Measurements from ENCODE around the gene CDK18. TPM values are rescaled to one million over a fixed set of nuclear protein-coding genes. Genes with fewer than 3 reads are reported as not detected.

Gene CDK18
- polyA plus RNA-seq, 1 donor from 2014 or later = not detected

- H3K9me2 ChIP-seq (ENCODE audit: insufficient read depth, low read length) = no peaks in the 10 kb centered on the region
- peaks cover 11% of the 10 kb centered on the region for H3K27me3 ChIP-seq (ENCODE audit: insufficient read depth, low read depth, low read length)
- H3F3A ChIP-seq (ENCODE audit: insufficient read depth, low read length, poor library complexity, severe bottlenecking) = no peaks in the 10 kb centered on the region
- no peak overlapping the region for H2AFZ ChIP-seq (ENCODE audit: low read depth, low read length)
- no peaks in the 10 kb centered on the region for H3K36me3 ChIP-seq (ENCODE audit: insufficient read depth, low read length)
- H3K79me2 ChIP-seq (replicated peaks; ENCODE audit: insufficient read depth, low read length) = no peaks in the 10 kb centered on the region
- no peaks in the 10 kb centered on the region for H3K9me3 ChIP-seq (ENCODE audit: low read length)
- no peak overlapping the region for H3K9ac ChIP-seq (ENCODE audit: low read length)
- H3K4me3 ChIP-seq (ENCODE audit: low read length) = no peak overlapping the region
- no peaks in the 10 kb centered on the region for H4K20me1 ChIP-seq (ENCODE audit: insufficient read depth)
- TF ChIP-seq CTCF (IDR thresholded peaks at IDR 0.05; ENCODE audit: poor library complexity, severe bottlenecking) = no peak
- TF ChIP-seq EZH2 (IDR thresholded peaks at IDR 0.05; ENCODE audit: borderline replicate concordance, insufficient read depth, low read length, poor library complexity, severe bottlenecking) = no peak
- no peak for TF ChIP-seq TAF1 (IDR thresholded peaks at IDR 0.05; ENCODE audit: low read depth)
- no peak for TF ChIP-seq POLR2AphosphoS5 (IDR thresholded peaks at IDR 0.05)
- TF ChIP-seq SMC3 (conservative IDR thresholded peaks at IDR 0.05; ENCODE audit: poor library complexity) = no peak
- no peak for TF ChIP-seq REST (IDR thresholded peaks at IDR 0.05; ENCODE audit: borderline replicate concordance)
- no peak for TF ChIP-seq MXI1 (conservative IDR thresholded peaks at IDR 0.05; ENCODE audit: poor library complexity, severe bottlenecking)
- TF ChIP-seq EP300 (conservative IDR thresholded peaks at IDR 0.05; ENCODE audit: poor library complexity, severe bottlenecking) = no peak
- no peak for TF ChIP-seq RAD21 (conservative IDR thresholded peaks at IDR 0.05)
- no peak overlapping the region for H3K4me2 ChIP-seq (ENCODE audit: low read length)
- H3K27ac ChIP-seq (ENCODE audit: low read length) = no peak overlapping the region
These were observed 71.5 kb downstream of the CDK18 start for GRCh38 chr1:205576011-205576410.

GRCh38 chr1:205576805-205577761, 72.6 kb downstream of the CDK18 start:
- TF ChIP-seq CTCF (IDR thresholded peaks at IDR 0.05; ENCODE audit: poor library complexity, severe bottlenecking) (no peak), POLR2AphosphoS5 (IDR thresholded peaks at IDR 0.05) (no peak), MXI1 (conservative IDR thresholded peaks at IDR 0.05; ENCODE audit: poor library complexity, severe bottlenecking) (no peak), EZH2 (IDR thresholded peaks at IDR 0.05; ENCODE audit: borderline replicate concordance, insufficient read depth, low read length, poor library complexity, severe bottlenecking) (no peak), EP300 (conservative IDR thresholded peaks at IDR 0.05; ENCODE audit: poor library complexity, severe bottlenecking) (no peak), REST (IDR thresholded peaks at IDR 0.05; ENCODE audit: borderline replicate concordance) (no peak), RAD21 (conservative IDR thresholded peaks at IDR 0.05) (no peak), TAF1 (IDR thresholded peaks at IDR 0.05; ENCODE audit: low read depth) (no peak), SMC3 (conservative IDR thresholded peaks at IDR 0.05; ENCODE audit: poor library complexity) (no peak)
- Histone ChIP-seq H3K4me2 (ENCODE audit: low read length) (no peak overlapping the region), H3K4me3 (ENCODE audit: low read length) (no peak overlapping the region), H4K20me1 (ENCODE audit: insufficient read depth) (no peaks in the 10 kb centered on the region), H3K9me2 (ENCODE audit: insufficient read depth, low read length) (no peaks in the 10 kb centered on the region), H3K9me3 (ENCODE audit: low read length) (no peaks in the 10 kb centered on the region), H3K9ac (ENCODE audit: low read length) (no peak overlapping the region), H2AFZ (ENCODE audit: low read depth, low read length) (no peak overlapping the region), H3K36me3 (ENCODE audit: insufficient read depth, low read length) (no peaks in the 10 kb centered on the region), H3F3A (ENCODE audit: insufficient read depth, low read length, poor library complexity, severe bottlenecking) (no peaks in the 10 kb centered on the region), H3K79me2 (replicated peaks; ENCODE audit: insufficient read depth, low read length) (no peaks in the 10 kb centered on the region), H3K27ac (ENCODE audit: low read length) (no peak overlapping the region), H3K27me3 (ENCODE audit: insufficient read depth, low read depth, low read length) (no peaks in the 10 kb centered on the region)

All from neural cell (in vitro differentiated cells).